SK-N-SH (cell line): ENCODE data around the gene CXCL16.

Source experiments
- CHD2 ChIP-seq: fragments of 150-350 bp; IDR thresholded peaks from 2 replicates; pipeline ENCODE4 v1.6.1; 2018; ENCODE audit warnings: low read length; ENCODE audit not compliant: partially characterized antibody
- CTCF ChIP-seq: fragments of 200-600 bp; sonication (generic); IDR thresholded peaks from 2 replicates; pipeline ENCODE4 v1.6.1; 2017; ENCODE audit warnings: antibody characterized with exemption, mild to moderate bottlenecking, moderate library complexity
- FOSL2 ChIP-seq: IDR thresholded peaks from 2 replicates; pipeline ENCODE4 v1.4.0; 2012; ENCODE audit warnings: low read depth, mild to moderate bottlenecking, moderate library complexity, borderline replicate concordance
- MAX ChIP-seq: IDR thresholded peaks from 2 replicates; pipeline ENCODE4 v1.4.0; 2012; ENCODE audit warnings: low read depth
- MXI1 ChIP-seq: IDR thresholded peaks from 2 replicates; pipeline ENCODE4 v1.6.1; 2012; ENCODE audit warnings: mild to moderate bottlenecking, low read depth, low read length, improper control_type of control experiment
- RFX5 ChIP-seq: IDR thresholded peaks from 2 replicates; pipeline ENCODE4 v1.6.1; 2012; ENCODE audit warnings: mild to moderate bottlenecking, improper control_type of control experiment, low read length

- no peak for TF ChIP-seq CTCF
- TF ChIP-seq MXI1 = no peak
- TF ChIP-seq MAX = no peak
- TF ChIP-seq CHD2 = no peak
- TF ChIP-seq FOSL2 = no peak
- TF ChIP-seq RFX5 = no peak
Measured at GRCh38 chr17:4720787-4721186, 18.9 kb downstream of the CXCL16 start.
